Hepatocyte (in vitro differentiated cells): ENCODE data around the gene AAR2.

Source experiments
- CTCF ChIP-seq: fragments of 200-600 bp; sonication (generic); IDR thresholded peaks from 2 replicates; pipeline ENCODE4 v1.5.1; 2016; ENCODE audit warnings: antibody characterized with exemption, mild to moderate bottlenecking; ENCODE audit not compliant: poor library complexity
- EZH2 ChIP-seq: fragments of 200-600 bp; sonication (generic); IDR thresholded peaks from 2 replicates; pipeline ENCODE4 v1.6.1; 2016; ENCODE audit warnings: antibody characterized with exemption, mild to moderate bottlenecking, borderline replicate concordance
- EZH2phosphoT487 ChIP-seq: fragments of 200-600 bp; sonication (generic); IDR thresholded peaks from one replicate; pipeline ENCODE4 v1.6.1; 2018; ENCODE audit warnings: antibody characterized with exemption, mild to moderate bottlenecking, low read depth, moderate library complexity; ENCODE audit not compliant: unreplicated experiment, severe bottlenecking

- TF ChIP-seq CTCF, result no peak
- TF ChIP-seq EZH2, result no peak
- TF ChIP-seq EZH2phosphoT487, result no peak
These were observed 476 bp downstream of the AAR2 start for GRCh38 chr20:36236786-36237121.
